IPS DF 6.9 (cell line): ENCODE data around the gene CLEC18C.
"Not testable (repeated sequence)": the region's sequence is repeated elsewhere in the genome, so short reads cannot be mapped to it uniquely, and the experiment has no call there.

ENCODE experiments used
- DNase-seq: peaks from one replicate; pipeline ENCODE4 v3.0.0-alpha.2; 2013; ENCODE audit warnings: low read depth, low spot score
- H3K27ac ChIP-seq: one replicate; pipeline ENCODE4 v1.5.1; 2013; ENCODE audit warnings: low read length, control low read depth
- H3K27me3 ChIP-seq: 2 replicates; pipeline ENCODE4 v1.6.1; 2013; ENCODE audit warnings: mild to moderate bottlenecking, low read length; ENCODE audit not compliant: control insufficient read depth, insufficient read depth
- H3K36me3 ChIP-seq: 2 replicates; pipeline ENCODE4 v1.6.1; 2013; ENCODE audit warnings: low read length; ENCODE audit not compliant: control insufficient read depth, insufficient read depth
- H3K4me1 ChIP-seq: 2 replicates; pipeline ENCODE4 v1.6.1; 2013; ENCODE audit warnings: low read length; ENCODE audit not compliant: control insufficient read depth, insufficient read depth
- H3K4me3 ChIP-seq: 2 replicates; pipeline ENCODE4 v1.5.1; 2013; ENCODE audit warnings: mild to moderate bottlenecking, low read length
- H3K9me3 ChIP-seq: 2 replicates; pipeline ENCODE4 v1.6.1; 2013; ENCODE audit warnings: low read length, inconsistent platforms; ENCODE audit not compliant: control insufficient read depth, insufficient read depth
- WGBS: extraction: QIAGEN DNeasy Blood & Tissue Kit; methylation state at CpG from one replicate; pipeline ENCODE4 v1.1.7; 2013; ENCODE audit warnings: mixed read lengths, missing lambda C conversion rate; ENCODE audit not compliant: insufficient read length, insufficient coverage; 5-methylcytosine and 5-hydroxymethylcytosine counted together

The CLEC18C gene

DNA sequence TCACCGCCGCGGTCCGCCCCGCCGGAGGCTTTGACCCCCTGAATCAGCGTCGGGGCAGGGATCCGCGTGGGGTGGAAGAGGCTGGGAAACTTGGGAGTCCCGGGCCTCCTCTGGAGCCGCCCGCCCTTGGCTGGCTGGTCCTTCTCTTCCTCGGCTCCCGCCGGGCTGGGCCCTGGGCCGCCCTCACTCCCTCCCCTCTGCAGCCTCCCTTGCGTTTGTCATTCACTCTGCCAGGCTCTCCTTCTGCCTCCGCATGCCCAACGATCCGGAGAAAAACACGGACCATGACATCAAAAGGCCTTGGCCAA, 15.0 kb downstream of the CLEC18C start:
- WGBS: no CpG with 5 or more reads among the region's 22 CpGs
- not testable (repeated sequence) for DNase-seq, H3K4me1 ChIP-seq

DNA sequence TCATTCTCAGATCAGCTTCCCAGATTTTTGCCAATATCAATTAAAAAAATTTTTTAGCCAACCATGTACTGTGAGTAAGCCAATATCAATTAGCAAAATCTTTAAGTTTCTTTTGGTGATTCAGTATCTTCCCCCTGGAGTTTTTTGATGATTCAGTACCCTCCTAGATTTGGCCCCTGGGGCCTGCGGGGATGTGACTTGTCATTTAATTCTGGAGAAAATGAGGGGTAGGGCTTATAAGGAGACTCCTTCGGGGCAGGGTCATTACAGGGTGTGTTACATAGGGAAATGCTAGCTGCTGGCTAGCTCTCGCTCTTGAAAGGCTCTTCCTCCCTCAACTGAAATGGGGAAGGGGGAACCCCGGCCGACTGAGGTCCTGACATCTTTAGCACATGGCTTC, 17.0 kb downstream of the CLEC18C start:
- not testable (repeated sequence) for H3K4me1 ChIP-seq, H3K9me3 ChIP-seq, H3K36me3 ChIP-seq, H3K27ac ChIP-seq, H3K4me3 ChIP-seq, DNase-seq, H3K27me3 ChIP-seq
- no CpG with 5 or more reads among the region's 5 CpGs for whole genome bisulfite sequencing

More for the DNA sequence above, 15.0 kb downstream of the CLEC18C start:
- H3K36me3 ChIP-seq, H3K9me3 ChIP-seq, H3K4me3 ChIP-seq, H3K27me3 ChIP-seq, H3K27ac ChIP-seq: not testable (repeated sequence)

- H3K9me3 ChIP-seq, H3K36me3 ChIP-seq, H3K27ac ChIP-seq, H3K27me3 ChIP-seq, H3K4me3 ChIP-seq, DNase-seq, H3K4me1 ChIP-seq: not testable (repeated sequence)
- no CpG with 5 or more reads among the region's 12 CpGs for WGBS
Observed at GRCh38 chr16:70196683-70197300, 23.2 kb downstream of the CLEC18C start.

- H3K9me3 ChIP-seq, H3K27me3 ChIP-seq, H3K4me3 ChIP-seq, H3K27ac ChIP-seq, DNase-seq, H3K4me1 ChIP-seq, H3K36me3 ChIP-seq: not testable (repeated sequence)
- WGBS: no CpG with 5 or more reads among the region's 7 CpGs
Observed at GRCh38 chr16:70197611-70198010, 24.0 kb downstream of the CLEC18C start.

- H3K27ac ChIP-seq, H3K36me3 ChIP-seq, H3K4me1 ChIP-seq, H3K4me3 ChIP-seq, H3K27me3 ChIP-seq, H3K9me3 ChIP-seq, DNase-seq: not testable (repeated sequence)
- WGBS: no CpG with 5 or more reads among the region's 9 CpGs
Observed at GRCh38 chr16:70198230-70198629, 24.6 kb downstream of the CLEC18C start.

DNA sequence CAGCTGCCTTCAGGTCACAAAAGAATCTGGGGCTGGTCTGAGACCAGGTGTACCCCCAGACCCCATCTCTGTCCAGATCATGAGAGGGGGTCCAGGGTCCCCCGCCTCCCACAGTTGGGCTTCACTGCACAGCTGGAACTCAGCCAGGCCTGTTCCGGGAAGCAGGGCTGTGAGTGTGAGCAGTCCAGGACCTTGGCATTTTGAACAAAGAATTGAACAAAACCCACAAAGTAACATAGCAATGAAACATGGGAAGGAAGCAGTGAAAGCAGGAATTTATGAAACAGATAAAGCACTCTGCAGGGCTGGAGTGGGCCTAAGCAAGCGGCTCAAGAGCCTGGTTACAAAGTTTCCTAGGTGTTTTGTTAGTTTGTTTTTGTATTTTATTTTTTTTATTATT, 25.1 kb downstream of the CLEC18C start:
- not testable (repeated sequence) for H3K27me3 ChIP-seq

DNA sequence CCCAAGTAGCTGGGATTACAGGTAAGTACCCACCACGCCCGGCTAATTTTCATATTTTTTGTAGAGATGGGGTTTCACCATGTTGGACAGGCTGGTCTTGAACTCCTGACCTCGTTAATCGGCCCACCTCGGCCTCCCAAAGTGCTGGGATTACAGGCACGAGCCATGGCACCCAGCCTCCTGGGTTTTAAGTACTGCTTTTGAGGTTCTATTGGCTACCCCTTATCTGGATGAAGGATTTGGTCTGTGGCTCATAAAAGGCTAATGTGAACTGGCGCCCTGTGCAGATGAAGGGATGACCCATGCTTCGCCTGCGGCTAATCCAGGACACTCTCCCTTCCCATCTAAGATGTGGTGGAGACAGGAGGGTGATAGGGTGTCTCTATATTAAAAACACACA, 25.6 kb downstream of the CLEC18C start:
- not testable (repeated sequence) for H3K27ac ChIP-seq, H3K4me1 ChIP-seq, H3K27me3 ChIP-seq, H3K36me3 ChIP-seq, DNase-seq, H3K9me3 ChIP-seq, H3K4me3 ChIP-seq
- WGBS: no CpG with 5 or more reads among the region's 9 CpGs

More for the DNA sequence above, 25.1 kb downstream of the CLEC18C start:
- H3K9me3 ChIP-seq, H3K27ac ChIP-seq, H3K36me3 ChIP-seq, DNase-seq, H3K4me3 ChIP-seq, H3K4me1 ChIP-seq: not testable (repeated sequence)
- WGBS: no CpG with 5 or more reads among the region's 3 CpGs

- H3K4me1 ChIP-seq, H3K4me3 ChIP-seq, H3K27ac ChIP-seq, H3K36me3 ChIP-seq, DNase-seq, H3K27me3 ChIP-seq, H3K9me3 ChIP-seq: not testable (repeated sequence)
- WGBS: no CpG with 5 or more reads among the region's 8 CpGs
Observed at GRCh38 chr16:70200063-70200462, 26.5 kb downstream of the CLEC18C start.

DNA sequence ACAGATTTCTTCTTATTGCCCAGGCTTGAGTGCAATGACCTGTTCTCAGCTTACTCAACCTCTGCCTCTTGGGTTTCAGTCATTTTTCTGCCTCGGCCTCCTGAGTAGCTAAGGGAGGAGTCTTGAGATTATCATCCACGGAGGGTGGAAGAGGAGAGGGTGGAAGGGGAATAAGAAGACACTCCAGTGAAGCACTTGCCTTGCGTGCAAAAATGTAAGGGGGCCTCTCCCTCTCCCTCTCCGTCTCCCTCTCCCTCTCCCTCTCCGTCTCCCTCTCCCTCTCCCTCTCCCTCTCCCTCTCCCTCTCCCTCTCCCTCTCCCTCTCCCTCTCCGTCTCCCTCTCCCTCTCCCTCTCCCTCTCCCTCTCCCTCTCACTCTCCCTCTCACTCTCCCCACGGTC, 29.9 kb downstream of the CLEC18C start:
- H3K27me3 ChIP-seq, DNase-seq, H3K9me3 ChIP-seq, H3K4me1 ChIP-seq, H3K36me3 ChIP-seq, H3K4me3 ChIP-seq, H3K27ac ChIP-seq: not testable (repeated sequence)
- WGBS: no CpG with 5 or more reads among the region's 7 CpGs

- DNase-seq, H3K36me3 ChIP-seq, H3K4me1 ChIP-seq, H3K4me3 ChIP-seq, H3K27ac ChIP-seq, H3K9me3 ChIP-seq, H3K27me3 ChIP-seq: not testable (repeated sequence)
- no CpG with 5 or more reads among the region's 29 CpGs for WGBS
Observed at GRCh38 chr16:70204010-70204409, 30.4 kb downstream of the CLEC18C start.

GRCh38 chr16:70204668-70205405, 31.2 kb downstream of the CLEC18C start:
- not testable (repeated sequence) for H3K9me3 ChIP-seq, H3K27me3 ChIP-seq, DNase-seq, H3K36me3 ChIP-seq, H3K4me3 ChIP-seq, H3K27ac ChIP-seq, H3K4me1 ChIP-seq
- no CpG with 5 or more reads among the region's 46 CpGs for WGBS
